Ascending aorta (tissue), 2 donors: Measurements from ENCODE around the gene IL5RA. TPM values are rescaled to one million over a fixed set of nuclear protein-coding genes. Genes with fewer than 3 reads are reported as not detected.

Source experiments
- DNase-seq, 2 donors: peaks; one replicate each; pipeline ENCODE4 v3.0.0-alpha.2; 2019; ENCODE audit warnings: low spot score in 2 of 2
- H3K27ac ChIP-seq, 2 donors: fragments of 200-600 bp; sonication (generic); one replicate each; pipeline ENCODE4 v1.5.1; 2016 to 2017; ENCODE audit warnings: mild to moderate bottlenecking in 1 of 2
- H3K27me3 ChIP-seq: fragments of 200-600 bp; sonication (generic); one replicate; pipeline ENCODE4 v1.5.1; 2017
- H3K36me3 ChIP-seq, 2 donors: fragments of 200-600 bp; sonication (generic); one replicate each; pipeline ENCODE4 v1.5.1; 2016
- H3K4me1 ChIP-seq, 2 donors: fragments of 200-600 bp; sonication (generic); one replicate each; pipeline ENCODE4 v1.5.1; 2016 to 2017; ENCODE audit warnings: mild to moderate bottlenecking in 1 of 2
- H3K4me3 ChIP-seq, 2 donors: fragments of 200-600 bp; sonication (generic); one replicate each; pipeline ENCODE4 v1.5.1; 2016 to 2017; ENCODE audit warnings: mild to moderate bottlenecking in 1 of 2
- H3K9me3 ChIP-seq, 2 donors: fragments of 200-600 bp; sonication (generic); one replicate each; pipeline ENCODE4 v1.5.1; 2016
- CTCF ChIP-seq, 3 experiments: fragments of 200-600 bp in 2 of 3; fragments of 450-650 bp in 1 of 3; sonication (generic) in 2 of 3; IDR thresholded peaks; one replicate each; pipeline ENCODE4 v1.5.1; 2016 to 2019; ENCODE audit warnings: antibody characterized with exemption in 3 of 3, mild to moderate bottlenecking in 1 of 3, moderate library complexity in 1 of 3
- intact Hi-C: fragments of 100-400 bp; cut with DNase I; formaldehyde crosslinking; loops from one replicate; pipeline ENCODE4 v1.15.1; 2023
- total RNA-seq: library from RNA; depleted of rRNA; stranded (reverse); fragments of >200 nt; gene quantifications from one replicate; pipeline ENCODE4 v1.1.0, GENCODE V29; 2016

The IL5RA gene
- total RNA-seq, 1 donor from 2014 or later = not detected

GRCh38 chr3:3113042-3113709 is 3.0 kb upstream of the IL5RA start:
- intact Hi-C loops = no loop called here
- Histone ChIP-seq H3K36me3 (no peaks in the 10 kb centered on the region), H3K4me3 (no peak overlapping the region), H3K27ac (no peak overlapping the region), H3K4me1 (no peaks in the 10 kb centered on the region), H3K27me3 (no peaks in the 10 kb centered on the region), H3K9me3 (no peaks in the 10 kb centered on the region)
- no peak for DNase-seq
- no peak for TF ChIP-seq CTCF (IDR thresholded peaks at IDR 0.05)

- Histone ChIP-seq H3K27me3 (no peaks in the 10 kb centered on the region), H3K27ac (no peak overlapping the region), H3K4me1 (no peaks in the 10 kb centered on the region), H3K9me3 (no peaks in the 10 kb centered on the region), H3K36me3 (no peaks in the 10 kb centered on the region), H3K4me3 (no peak overlapping the region)
- TF ChIP-seq CTCF (IDR thresholded peaks at IDR 0.05) = no peak
- intact Hi-C loops = no loop called here
- no peak for DNase-seq
Observed at GRCh38 chr3:3110749-3111361, 681 bp upstream of the IL5RA start.

GRCh38 chr3:3109407-3110298 is 521 bp downstream of the IL5RA start:
- no peak overlapping the region for H3K4me3 ChIP-seq
- no peak for TF ChIP-seq CTCF (IDR thresholded peaks at IDR 0.05)
- intact Hi-C loops = no loop called here
- no peaks in the 10 kb centered on the region for H3K9me3 ChIP-seq
- no peak for DNase-seq
- no peaks in the 10 kb centered on the region for H3K27me3 ChIP-seq
- no peak overlapping the region for H3K27ac ChIP-seq
- no peaks in the 10 kb centered on the region for H3K36me3 ChIP-seq
- no peaks in the 10 kb centered on the region for H3K4me1 ChIP-seq

- Histone ChIP-seq H3K9me3 (no peaks in the 10 kb centered on the region), H3K27me3 (no peaks in the 10 kb centered on the region), H3K4me3 (no peak overlapping the region), H3K4me1 (no peaks in the 10 kb centered on the region), H3K36me3 (no peaks in the 10 kb centered on the region), H3K27ac (no peak overlapping the region)
- DNase-seq = no peak
- TF ChIP-seq CTCF (IDR thresholded peaks at IDR 0.05) = no peak
- intact Hi-C loops = no loop called here
Observed at GRCh38 chr3:3107858-3108257, 2.3 kb downstream of the IL5RA start.

- TF ChIP-seq CTCF (IDR thresholded peaks at IDR 0.05) = no peak
- no peaks in the 10 kb centered on the region for H3K36me3 ChIP-seq
- no peak overlapping the region for H3K4me3 ChIP-seq
- H3K27ac ChIP-seq = no peak overlapping the region
- no peaks in the 10 kb centered on the region for H3K4me1 ChIP-seq
- intact Hi-C loops = no loop called here
- H3K27me3 ChIP-seq = no peaks in the 10 kb centered on the region
- no peaks in the 10 kb centered on the region for H3K9me3 ChIP-seq
- DNase-seq = no peak
Observed at GRCh38 chr3:3107181-3107580, 3.0 kb downstream of the IL5RA start.
